ENCODE measurements around the gene TMEM200B.

GRCh38 chr1:29123053-29123886 lies 433 bp downstream of the TMEM200B start:
- TF ChIP-seq EZH2 (optimal IDR thresholded peaks at IDR 0.05; ENCODE audit: low read depth, low read length), result no peak
- TF ChIP-seq EZH2phosphoT487 (IDR thresholded peaks at IDR 0.05; ENCODE audit: low read length), result no peak
